GM10266 (cell line): ENCODE data around the gene PHF2.

ENCODE experiments used
- DNase-seq: peaks from one replicate; pipeline ENCODE4 v3.0.0; 2012; ENCODE audit errors: extremely low spot score
- CTCF ChIP-seq: IDR thresholded peaks from 2 replicates; pipeline ENCODE4 v1.5.1; 2012; ENCODE audit warnings: mild to moderate bottlenecking, low read depth; ENCODE audit not compliant: control insufficient read depth, insufficient read depth; ENCODE audit errors: missing control alignments

PHF2 gene

GRCh38 chr9:93574091-93574899 lies 2.1 kb upstream of the PHF2 start:
- TF ChIP-seq CTCF, result no peak
- DNase-seq, result no peak

- no peak for TF ChIP-seq CTCF
- DNase-seq, result no peak
Measured at GRCh38 chr9:93574900-93575795, 1.2 kb upstream of the PHF2 start.

GRCh38 chr9:93575796-93576257 lies 557 bp upstream of the PHF2 start:
- no peak for TF ChIP-seq CTCF
- DNase-seq, result peak; percentile 81

- TF ChIP-seq CTCF, result no peak
- DNase-seq, result peak; percentile 68
Measured at GRCh38 chr9:93577078-93577974, 942 bp downstream of the PHF2 start.

GRCh38 chr9:93577975-93578682 lies 1.7 kb downstream of the PHF2 start:
- TF ChIP-seq CTCF, result no peak

GRCh38 chr9:93578844-93579243 lies 2.5 kb downstream of the PHF2 start:
- TF ChIP-seq CTCF, result no peak
- DNase-seq, result no peak

More at GRCh38 chr9:93577975-93578682, 1.7 kb downstream of the PHF2 start:
- no peak for DNase-seq
